ENCODE data around the gene SYCP3. TPM values are rescaled to one million over a fixed set of nuclear protein-coding genes. Genes with fewer than 3 reads are reported as not detected.
"Not testable (repeated sequence)": the region's sequence is repeated elsewhere in the genome, so short reads cannot be mapped to it uniquely, and the experiment has no call there.

Gene SYCP3
- total RNA-seq, 6 experiments from 2014 or later: not detected

DNA sequence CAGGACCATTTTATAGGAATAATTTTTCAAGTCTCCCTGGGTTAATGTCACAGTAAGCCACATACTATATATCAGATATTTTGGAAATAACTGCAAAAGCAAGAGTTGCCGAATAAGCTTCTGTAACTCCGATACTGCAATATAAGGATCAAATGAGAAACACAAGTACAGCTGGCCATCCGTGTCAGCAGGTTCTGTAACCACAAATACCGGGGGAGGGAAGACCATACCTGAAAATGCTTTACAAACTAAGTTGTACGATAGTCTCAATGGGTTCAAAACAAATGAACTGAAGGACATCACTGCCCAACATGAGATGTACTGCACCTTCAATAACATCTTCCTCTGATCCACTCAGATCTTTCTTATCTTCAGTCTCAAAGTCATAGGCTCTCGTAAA is 1.8 kb downstream of the SYCP3 start:
- H3K9me3 ChIP-seq: no peaks in the 10 kb centered on the region
- H3K27me3 ChIP-seq: no peaks in the 10 kb centered on the region
- DNase-seq (no peak), ATAC-seq (no peak)
- no peak overlapping the region for H3K27ac ChIP-seq
- no peak overlapping the region for H3K4me3 ChIP-seq
- TF ChIP-seq POLR2A (IDR thresholded peaks at IDR 0.05): no peak
- TF ChIP-seq, protein P1, sequence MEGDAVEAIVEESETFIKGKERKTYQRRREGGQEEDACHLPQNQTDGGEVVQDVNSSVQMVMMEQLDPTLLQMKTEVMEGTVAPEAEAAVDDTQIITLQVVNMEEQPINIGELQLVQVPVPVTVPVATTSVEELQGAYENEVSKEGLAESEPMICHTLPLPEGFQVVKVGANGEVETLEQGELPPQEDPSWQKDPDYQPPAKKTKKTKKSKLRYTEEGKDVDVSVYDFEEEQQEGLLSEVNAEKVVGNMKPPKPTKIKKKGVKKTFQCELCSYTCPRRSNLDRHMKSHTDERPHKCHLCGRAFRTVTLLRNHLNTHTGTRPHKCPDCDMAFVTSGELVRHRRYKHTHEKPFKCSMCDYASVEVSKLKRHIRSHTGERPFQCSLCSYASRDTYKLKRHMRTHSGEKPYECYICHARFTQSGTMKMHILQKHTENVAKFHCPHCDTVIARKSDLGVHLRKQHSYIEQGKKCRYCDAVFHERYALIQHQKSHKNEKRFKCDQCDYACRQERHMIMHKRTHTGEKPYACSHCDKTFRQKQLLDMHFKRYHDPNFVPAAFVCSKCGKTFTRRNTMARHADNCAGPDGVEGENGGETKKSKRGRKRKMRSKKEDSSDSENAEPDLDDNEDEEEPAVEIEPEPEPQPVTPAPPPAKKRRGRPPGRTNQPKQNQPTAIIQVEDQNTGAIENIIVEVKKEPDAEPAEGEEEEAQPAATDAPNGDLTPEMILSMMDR (IDR thresholded peaks at IDR 0.05): no peak
- peaks cover 0 to 12% (median 2%) of the 10 kb centered on the region in 4 donors for H3K4me1 ChIP-seq
- intact Hi-C loops (cut with DNase I): no loop called here
- WGBS (ENCODE audit: insufficient coverage, low coverage, low lambda C conversion rate, missing lambda C conversion rate): 96% methylated on average over 6 of the region's 6 CpGs
- H3K36me3 ChIP-seq: peaks cover 0 to 32% (median 5%) of the 10 kb centered on the region in 4 donors

DNA sequence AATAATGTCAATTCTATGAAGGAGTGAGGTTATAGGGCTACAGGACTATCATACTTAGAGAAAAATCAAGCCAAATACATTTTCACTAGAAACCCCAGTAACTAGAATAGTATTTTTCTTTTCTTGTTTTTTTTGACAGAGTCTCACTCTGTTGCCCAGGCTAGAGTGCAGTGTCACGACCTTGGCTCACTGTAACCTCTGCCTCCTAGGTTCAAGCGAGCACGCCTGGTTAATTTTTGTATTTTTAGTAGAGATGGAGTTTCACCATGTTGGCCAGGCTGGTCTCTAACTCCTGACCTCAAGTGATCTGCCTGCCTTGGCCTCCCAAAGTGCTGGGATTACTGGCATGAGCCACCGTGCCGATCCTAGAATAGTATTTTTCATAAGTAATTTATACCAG is 4.8 kb downstream of the SYCP3 start:
- ATAC-seq: peak; percentile 48 to 86 (median 72)
- H3K9me3 ChIP-seq; intact Hi-C loops (cut with DNase I); DNase-seq; H3K4me3 ChIP-seq; H3K27me3 ChIP-seq; H3K27ac ChIP-seq: not testable (repeated sequence)
- H3K4me1 ChIP-seq: peaks cover 0 to 12% (median 2%) of the 10 kb centered on the region in 4 donors
- peaks cover 0 to 43% (median 5%) of the 10 kb centered on the region in 4 donors for H3K36me3 ChIP-seq
- WGBS (ENCODE audit: insufficient coverage, low coverage, low lambda C conversion rate, missing lambda C conversion rate): 44% methylated on average over 5 of the region's 5 CpGs

DNA sequence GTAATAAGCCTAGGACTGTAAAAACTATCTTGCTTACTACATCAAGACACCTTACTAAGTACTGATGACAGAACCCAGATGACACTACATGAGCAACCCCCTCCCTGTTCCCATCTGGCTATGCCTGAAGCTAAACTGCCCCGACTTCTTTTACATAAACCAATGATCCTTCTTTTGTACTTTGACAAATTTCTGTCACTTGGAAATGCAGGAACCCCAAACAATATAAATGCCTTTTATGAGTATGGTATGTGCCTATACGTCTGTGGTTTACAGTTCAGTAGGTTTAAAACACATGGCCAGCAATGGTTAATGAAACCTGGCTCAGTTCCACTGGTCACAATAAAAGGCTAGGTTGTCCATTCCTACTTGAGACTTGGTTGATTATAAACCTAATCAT is 6.1 kb downstream of the SYCP3 start:
- H3K4me1 ChIP-seq: peaks cover 0 to 12% (median 2%) of the 10 kb centered on the region in 4 donors
- intact Hi-C loops (cut with DNase I): no loop called here
- H3K27me3 ChIP-seq: no peaks in the 10 kb centered on the region
- peaks cover 0 to 43% (median 3%) of the 10 kb centered on the region in 4 donors for H3K36me3 ChIP-seq
- DNase-seq: no peak
- H3K9me3 ChIP-seq: no peaks in the 10 kb centered on the region
- 92% methylated on average over 2 of the region's 2 CpGs for WGBS (ENCODE audit: insufficient coverage, low coverage, low lambda C conversion rate, missing lambda C conversion rate)
- ATAC-seq: no peak
- no peak overlapping the region for H3K27ac ChIP-seq
- TF ChIP-seq POLR2A (IDR thresholded peaks at IDR 0.05): no peak
- TF ChIP-seq, protein P1 (IDR thresholded peaks at IDR 0.05): no peak
- H3K4me3 ChIP-seq: no peak overlapping the region

DNA sequence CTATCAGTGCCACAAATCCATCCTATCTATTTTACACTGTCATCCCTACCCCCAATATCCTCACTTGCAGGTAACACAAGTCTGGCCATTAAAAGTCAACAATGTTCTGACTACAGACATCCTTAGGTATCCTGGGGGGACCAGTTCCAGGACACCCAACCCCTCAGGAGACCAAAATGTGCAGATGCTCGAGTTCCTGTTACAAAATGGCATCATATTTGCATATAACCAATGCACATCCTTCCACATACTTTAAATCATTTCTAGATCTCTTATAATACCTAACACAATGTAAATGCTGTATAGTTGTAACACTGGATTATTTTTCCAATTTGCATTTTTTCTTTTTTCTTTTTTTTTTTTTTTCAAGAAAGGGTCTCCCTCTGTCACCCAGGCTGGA is 6.9 kb downstream of the SYCP3 start:
- intact Hi-C loops (cut with DNase I): no loop called here
- WGBS (ENCODE audit: insufficient coverage, low coverage, low lambda C conversion rate, missing lambda C conversion rate): 83% methylated on average over 1 of the region's 1 CpG
- Histone ChIP-seq H3K27me3 (no peaks in the 10 kb centered on the region), H3K4me1 (peaks cover 0 to 12% (median 2%) of the 10 kb centered on the region in 4 donors), H3K4me3 (no peak overlapping the region), H3K9me3 (no peaks in the 10 kb centered on the region), H3K36me3 (peaks cover 0 to 47% (median under 1%) of the 10 kb centered on the region in 4 donors), H3K27ac (no peak overlapping the region)
- no peak for DNase-seq
- no peak for ATAC-seq
- TF ChIP-seq, protein P1 (IDR thresholded peaks at IDR 0.05): no peak
- no peak for TF ChIP-seq POLR2A (IDR thresholded peaks at IDR 0.05)

DNA sequence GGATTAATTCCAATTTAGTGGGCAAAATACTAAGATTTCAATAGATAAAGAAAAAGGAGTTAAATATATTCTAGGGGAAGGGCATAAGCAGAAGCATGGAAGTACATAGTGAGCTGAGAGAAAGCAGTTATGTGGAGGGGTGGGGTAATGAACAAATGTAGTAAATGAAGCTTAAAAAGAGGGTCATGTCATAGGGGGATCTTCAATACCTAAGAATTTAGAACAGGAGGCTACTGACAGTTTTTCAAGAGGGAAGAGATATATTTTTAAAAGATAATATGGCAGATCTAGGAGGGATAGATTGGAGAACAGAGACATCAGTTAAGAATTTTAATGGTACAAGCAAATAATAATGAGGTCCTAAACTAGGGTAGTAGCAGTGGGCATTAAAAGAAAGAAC is 9.4 kb downstream of the SYCP3 start:
- ATAC-seq: no peak
- Histone ChIP-seq H3K27me3 (no peaks in the 10 kb centered on the region), H3K4me1 (peaks cover 0 to 10% (median 2%) of the 10 kb centered on the region in 4 donors), H3K4me3 (no peak overlapping the region), H3K9me3 (no peaks in the 10 kb centered on the region), H3K27ac (no peak overlapping the region), H3K36me3 (peaks cover 0 to 67% (median 6%) of the 10 kb centered on the region in 4 donors)
- TF ChIP-seq POLR2A (IDR thresholded peaks at IDR 0.05): no peak
- TF ChIP-seq, protein P1 (IDR thresholded peaks at IDR 0.05): no peak
- DNase-seq: no peak
- intact Hi-C loops (cut with DNase I): no loop called here
